NOMO-1 treated with DMSO at 0.1 percent for 48 hours (cell line): ENCODE results near the gene EML1.

Source experiments
- DNase-seq: peaks from one replicate; lab custom pipeline; 2025; ENCODE audit not compliant: unreplicated experiment; lab: John Stamatoyannopoulos, UW

Gene EML1

GRCh38 chr14:99779751-99780150 lies 13.5 kb upstream of the EML1 start:
- no peak for DNase-seq

DNA sequence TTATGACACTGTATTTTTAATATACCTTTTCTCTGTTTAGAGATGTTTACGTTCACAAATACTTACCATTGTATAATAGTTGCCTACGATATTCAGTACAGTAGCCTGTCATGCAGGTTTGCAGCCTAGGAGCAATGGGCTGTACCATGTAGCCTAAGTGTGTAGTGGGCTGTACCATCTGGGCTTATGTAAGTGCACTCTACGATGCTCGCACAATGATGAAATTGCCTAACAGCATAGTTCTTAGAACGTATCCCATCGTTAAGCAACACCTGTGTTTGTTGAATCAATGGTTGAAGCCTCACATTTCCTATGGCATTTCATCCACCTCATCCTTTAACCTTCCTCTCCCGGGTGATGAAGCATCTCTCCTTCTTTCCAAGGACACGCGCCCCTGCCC lies 12.5 kb upstream of the EML1 start:
- no peak for DNase-seq

GRCh38 chr14:99781091-99781490 lies 12.1 kb upstream of the EML1 start:
- DNase-seq: no peak

- no peak for DNase-seq
Observed at GRCh38 chr14:99781853-99782610, 11.2 kb upstream of the EML1 start.

- DNase-seq: no peak
Observed at GRCh38 chr14:99784508-99784907, 8.7 kb upstream of the EML1 start.

DNA sequence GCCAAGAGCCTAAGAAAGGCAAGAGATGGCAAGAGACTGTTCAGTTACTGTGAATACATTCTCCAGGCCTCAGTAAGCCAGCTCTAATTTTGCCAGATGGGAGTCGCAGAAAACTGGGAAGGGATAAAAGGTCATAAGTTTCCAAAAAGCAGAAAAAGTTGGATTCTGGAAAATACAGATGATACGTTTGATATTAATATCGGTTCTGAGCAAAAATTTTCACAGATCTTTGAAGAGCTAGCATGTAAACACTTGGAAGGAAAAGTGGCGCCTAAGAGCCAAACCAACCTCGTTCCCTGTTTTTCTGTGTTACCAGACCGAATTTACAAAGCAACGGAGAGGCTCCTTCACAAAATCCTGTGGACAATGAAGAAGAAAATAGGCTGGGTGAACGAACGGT lies 7.8 kb upstream of the EML1 start:
- no peak for DNase-seq

- no peak for DNase-seq
Observed at GRCh38 chr14:99786511-99786989, 6.7 kb upstream of the EML1 start.

DNA sequence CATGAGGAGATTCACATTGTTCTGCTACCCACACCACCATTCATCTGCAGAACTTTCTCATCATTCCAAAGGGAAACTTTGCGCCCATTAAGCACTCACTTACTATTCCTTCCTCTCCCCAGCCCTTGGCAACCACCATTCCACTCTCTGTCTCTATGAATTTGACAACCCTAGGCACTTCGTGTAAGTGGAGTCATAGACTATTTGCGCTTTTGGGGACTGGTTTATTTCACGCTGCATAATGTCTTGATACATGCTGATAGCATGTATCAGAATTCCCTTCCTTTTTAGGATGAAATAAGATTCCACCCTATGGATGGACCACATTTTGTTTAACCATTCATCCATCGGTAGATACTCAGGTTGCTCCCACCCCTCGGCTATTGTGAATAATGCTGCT lies 4.5 kb upstream of the EML1 start:
- DNase-seq: no peak

GRCh38 chr14:99789581-99789980 lies 3.6 kb upstream of the EML1 start:
- DNase-seq: no peak

- no peak for DNase-seq
Observed at GRCh38 chr14:99790201-99790977, 2.8 kb upstream of the EML1 start.

DNA sequence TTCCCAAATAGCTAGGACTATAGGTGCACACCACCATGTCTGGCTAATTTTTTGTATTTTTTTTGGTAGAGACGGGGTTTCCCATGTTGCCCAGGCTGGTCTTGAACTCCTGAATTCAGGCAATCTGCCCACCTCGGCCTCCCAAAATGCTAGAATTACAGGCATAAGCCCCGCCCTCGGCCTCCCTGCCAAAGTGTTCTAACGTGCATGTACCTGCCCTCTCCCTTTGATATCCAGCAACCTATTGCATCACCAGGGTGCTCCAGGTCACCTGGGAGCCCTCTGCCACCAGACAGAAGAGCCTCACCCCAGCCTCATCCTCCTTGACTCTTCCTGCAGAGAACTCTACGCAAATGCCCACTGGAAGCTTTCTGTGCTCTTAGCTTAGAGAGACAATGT lies 2.2 kb upstream of the EML1 start:
- no peak for DNase-seq

- no peak for DNase-seq
Observed at GRCh38 chr14:99791476-99792209, 1.6 kb upstream of the EML1 start.

GRCh38 chr14:99792210-99792535 lies 1.0 kb upstream of the EML1 start:
- DNase-seq: no peak

DNA sequence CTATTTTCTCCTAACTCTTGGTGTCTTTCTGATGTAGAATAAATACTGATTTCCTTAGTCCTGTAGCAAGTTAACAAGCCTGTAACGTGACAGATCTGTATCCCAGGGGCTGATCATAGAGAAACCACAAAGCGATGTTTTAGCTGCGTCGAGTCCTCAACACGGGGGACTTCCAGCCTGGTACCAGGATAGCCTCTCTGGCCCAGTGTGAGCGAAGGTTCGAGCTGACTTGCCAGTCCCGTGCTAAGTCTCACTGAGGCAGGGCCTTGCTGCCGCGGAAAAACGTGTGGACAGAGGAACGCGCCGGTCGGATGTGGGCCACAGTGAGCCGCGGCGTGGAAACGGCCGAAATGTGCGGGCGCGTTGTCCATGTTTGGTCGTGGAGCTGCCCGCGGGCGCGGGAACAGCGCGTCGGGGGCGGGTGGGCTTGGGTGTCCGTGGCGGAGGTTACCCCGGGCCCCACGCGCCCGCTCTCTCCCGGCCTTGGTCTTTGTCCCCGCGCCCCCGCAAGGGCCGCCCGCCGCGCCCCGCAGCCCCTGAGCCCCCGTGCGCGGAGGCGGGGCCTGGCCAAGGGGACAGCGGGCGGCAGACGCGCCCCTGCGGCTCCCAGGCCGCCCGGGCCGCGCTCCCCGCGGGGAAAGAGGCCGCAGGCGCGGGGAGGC lies 531 bp upstream of the EML1 start:
- DNase-seq: no peak

GRCh38 chr14:99794151-99794780 lies 1.1 kb downstream of the EML1 start:
- DNase-seq: no peak

GRCh38 chr14:99795046-99795445 lies 1.8 kb downstream of the EML1 start:
- no peak for DNase-seq

- no peak for DNase-seq
Observed at GRCh38 chr14:99797231-99797630, 4.0 kb downstream of the EML1 start.

DNA sequence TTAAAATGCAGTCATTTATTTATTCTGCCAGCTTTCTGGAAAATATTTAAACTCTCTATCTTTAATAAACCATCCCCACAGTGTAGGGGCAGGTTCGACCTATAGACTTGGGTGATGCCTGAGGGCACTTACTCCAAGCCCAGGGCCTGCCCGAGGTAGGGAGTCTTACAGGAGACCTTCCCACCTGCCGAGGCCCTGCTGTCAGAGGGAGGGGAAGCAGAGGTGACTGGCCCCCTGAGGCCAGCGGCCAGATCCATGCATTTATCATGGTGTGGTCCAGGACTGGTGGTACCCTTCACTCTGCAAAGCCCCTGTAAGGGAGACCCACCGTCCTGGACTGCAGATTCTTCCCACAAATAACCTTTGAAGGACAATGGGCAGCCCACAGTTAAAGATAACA lies 7.6 kb downstream of the EML1 start:
- no peak for DNase-seq

DNA sequence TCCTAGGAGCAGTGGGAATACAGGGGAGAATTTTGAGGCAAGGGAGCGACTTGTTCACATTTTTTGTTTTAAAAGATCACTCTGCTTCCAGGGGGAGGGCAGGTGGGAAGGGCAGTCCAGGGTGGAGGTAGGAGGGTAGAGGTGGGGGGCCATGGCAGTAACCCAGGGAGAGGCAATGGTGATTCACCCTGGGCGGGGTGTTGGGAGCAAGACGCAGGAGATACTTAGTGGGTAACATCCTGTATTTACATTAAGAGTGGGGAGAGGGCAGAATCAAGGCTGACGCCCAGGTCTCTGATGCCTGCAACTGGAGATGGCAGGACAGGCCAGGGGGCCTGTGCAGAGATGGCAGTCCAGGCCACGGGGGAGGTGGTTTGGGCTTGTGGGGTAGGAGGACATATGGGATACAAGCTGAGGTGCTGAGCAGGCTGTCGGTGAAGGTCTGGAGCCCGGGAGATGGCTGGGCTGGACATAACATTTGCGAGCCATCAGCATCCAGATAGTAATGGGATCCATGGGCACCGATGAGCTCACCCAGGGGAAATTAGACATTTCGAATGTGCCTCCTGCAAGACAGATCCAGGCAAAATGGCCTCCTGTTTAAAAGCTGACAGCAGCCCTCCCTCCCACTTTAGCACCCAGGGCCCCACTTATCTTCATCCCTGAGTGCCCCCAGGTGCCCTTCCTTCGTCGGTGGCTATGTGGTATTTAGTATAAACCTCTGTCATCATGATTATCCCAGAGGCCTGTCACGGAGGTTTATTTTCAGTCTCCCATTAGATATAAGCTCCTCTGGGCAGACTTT lies 9.3 kb downstream of the EML1 start:
- no peak for DNase-seq

DNA sequence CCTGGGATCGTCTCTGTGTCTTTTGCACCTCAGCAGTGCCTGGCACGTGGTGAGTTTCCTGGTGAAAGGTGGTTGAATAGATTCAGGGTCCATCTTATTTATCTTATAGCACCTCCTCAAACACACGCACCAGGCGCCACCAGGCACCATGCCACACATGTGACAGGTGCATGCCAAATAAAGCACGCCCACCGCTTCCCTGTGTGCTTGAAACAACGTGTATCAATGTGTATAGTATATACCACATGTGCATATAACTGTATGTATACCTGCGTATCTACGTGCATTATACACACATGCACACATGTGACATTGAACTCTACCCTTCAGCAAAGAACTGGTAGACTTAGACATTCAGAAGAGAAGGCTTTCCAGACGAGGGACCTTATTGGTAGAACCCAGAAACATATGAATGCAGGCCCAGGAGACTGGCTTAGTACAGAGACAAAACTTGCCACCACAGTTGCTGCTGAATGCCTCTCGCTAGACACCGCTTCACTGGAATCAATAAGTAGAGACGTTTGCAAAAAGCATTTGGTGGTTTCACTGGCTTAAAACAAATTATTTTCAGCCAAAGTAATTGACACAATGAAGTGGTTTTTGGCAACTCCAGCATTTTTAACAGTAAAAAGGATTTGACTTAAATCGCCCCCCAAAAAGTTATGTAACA lies 10.0 kb downstream of the EML1 start:
- no peak for DNase-seq
